GM19035 (cell line): Measurements from ENCODE around the gene MEIS1.
"Not testable (repeated sequence)": the region's sequence is repeated elsewhere in the genome, so short reads cannot be mapped to it uniquely, and the experiment has no call there.

ENCODE experiments used
- ATAC-seq: cut with Tn5 transposase; IDR thresholded peaks from one replicate; pipeline ENCODE4 v1.9.1; 2021; ENCODE audit not compliant: unreplicated experiment

Gene MEIS1

DNA sequence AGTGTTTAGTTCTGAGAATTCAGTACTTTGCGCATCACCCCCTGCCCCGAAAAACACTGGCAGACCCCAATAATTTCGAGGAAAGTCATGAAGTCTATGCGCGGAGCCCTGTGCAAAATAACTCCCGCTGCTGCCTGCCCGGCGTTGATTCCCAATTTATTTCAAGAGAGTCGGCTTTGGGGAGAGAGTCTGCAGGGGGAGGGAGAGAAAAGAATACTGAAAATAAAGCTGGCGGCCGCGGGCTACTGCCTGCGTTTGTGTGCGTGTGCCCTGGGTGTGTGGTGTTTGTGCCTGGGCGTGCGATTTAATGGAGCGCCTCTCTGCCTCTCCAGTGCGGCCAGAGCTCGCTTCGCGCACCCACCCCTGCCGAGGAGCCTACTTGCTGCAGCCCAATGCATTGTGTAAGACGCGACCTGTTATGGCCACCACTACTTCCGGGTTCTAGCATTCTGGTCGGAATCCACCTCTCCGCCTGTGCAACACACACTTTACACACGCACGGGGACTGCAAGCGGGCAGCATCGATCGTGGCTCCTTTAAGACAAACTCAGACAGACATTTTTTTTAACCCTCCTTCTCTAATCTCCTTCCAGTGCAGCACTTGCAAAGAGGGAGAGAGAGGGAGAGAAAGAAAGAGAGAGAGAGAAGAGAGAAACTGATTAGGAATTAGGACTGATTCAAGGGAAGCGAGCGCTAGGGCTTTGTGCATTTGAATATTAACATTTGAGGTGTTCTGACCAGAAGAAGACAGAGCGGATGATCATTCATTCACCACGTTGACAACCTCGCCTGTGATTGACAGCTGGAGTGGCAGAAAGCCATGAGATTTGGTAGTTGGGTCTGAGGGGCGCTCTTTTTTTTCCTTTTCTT is at the start of gene MEIS1:
TSS of gene MEIS1 (plus strand) at position 447 of the 870 bp plus-strand sequence. CDS start 732 bp downstream, outside the sequence.
- peak; percentile 80 for ATAC-seq

DNA sequence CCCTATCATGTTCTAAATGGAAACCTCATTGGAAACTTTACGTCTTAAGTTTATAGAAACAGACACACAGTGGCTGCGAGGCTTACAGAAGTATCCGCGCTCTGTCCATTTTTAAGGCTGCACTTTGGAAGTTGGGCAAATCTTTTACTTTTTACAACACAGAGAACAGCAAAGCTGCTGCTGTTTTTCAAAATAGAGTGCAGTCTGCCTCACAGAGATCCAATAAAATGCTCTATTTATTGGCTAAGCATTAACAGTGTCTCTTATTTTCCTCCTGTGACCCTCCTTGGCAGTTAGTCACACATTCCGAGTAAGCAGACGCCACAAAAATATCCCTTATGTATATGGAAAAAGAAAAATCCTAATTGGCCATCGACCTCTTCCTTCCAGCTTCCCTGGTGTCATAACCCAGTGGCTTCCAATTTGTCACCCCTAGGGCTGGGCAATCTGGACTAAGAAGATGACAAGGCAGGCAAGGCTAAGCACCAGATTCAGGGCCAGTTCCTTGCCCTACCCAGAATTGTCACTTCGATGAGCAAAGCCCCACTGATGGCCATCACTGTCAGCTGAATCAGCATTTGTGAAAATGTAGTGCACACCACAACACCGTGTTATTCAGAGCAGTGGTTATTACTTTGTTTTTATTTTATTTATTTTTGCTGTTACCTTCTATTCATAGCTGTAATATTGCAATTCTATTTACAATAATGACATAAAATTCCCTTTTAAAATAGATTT is 47.7 kb upstream of the MEIS1 start:
- no peak for ATAC-seq

- no peak for ATAC-seq
Observed at GRCh38 chr2:66389651-66390131, 45.2 kb upstream of the MEIS1 start.

GRCh38 chr2:66390152-66390551 is 44.8 kb upstream of the MEIS1 start:
- ATAC-seq, result no peak

DNA sequence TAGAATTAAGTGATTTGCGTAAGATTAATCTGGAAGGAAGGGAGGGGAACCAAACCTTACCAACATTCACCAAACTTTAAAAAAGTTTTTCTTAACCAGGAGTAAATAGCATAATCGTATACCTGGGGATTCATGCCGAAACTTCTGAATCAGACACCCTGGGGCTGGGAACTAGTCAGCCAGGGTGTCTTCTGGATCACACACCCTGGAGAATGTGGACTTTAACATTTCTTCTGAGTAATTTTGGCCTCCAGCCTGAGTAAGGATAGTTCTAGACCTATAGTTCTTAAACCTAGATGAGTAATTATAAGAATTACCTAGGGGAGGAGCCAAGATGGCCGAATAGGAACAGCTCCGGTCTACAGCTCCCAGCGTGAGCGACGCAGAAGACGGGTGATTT is 44.1 kb upstream of the MEIS1 start:
- ATAC-seq, result no peak

DNA sequence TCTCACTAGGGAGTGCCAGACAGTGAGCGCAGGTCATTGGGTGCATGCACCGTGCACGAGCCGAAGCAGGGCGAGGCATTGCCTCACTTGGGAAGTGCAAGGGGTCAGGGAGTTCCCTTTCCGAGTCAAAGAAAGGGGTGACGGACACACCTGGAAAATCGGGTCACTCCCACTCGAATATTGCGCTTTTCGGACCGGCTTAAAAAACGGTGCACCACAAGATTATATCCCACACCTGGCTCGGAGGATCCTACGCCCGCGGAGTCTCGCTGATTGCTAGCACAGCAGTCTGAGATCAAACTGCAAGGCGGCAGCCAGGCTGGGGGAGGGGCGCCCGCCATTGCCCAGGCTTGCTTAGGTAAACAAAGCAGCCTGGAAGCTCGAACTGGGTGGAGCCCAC is 43.7 kb upstream of the MEIS1 start:
- not testable (repeated sequence) for ATAC-seq

GRCh38 chr2:66405473-66405872 is 29.5 kb upstream of the MEIS1 start:
- no peak for ATAC-seq

DNA sequence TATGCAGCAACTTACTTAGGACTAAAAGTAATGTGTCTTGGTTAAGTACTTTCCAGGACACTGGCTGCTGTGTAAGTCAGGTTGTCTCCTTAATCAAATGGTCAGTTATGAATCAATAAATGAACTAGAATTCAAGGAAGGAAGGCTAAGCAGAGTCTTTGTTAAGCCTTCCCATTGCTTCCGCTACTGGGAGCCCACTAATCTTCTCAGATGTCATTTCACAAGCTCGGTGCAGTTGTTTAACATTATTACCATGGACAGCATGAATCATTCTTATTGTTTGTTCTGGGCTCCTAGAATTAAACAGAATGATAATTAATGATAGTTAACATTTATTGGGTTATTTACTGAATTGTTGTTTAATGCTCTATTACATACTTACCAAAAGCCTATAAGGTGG is 26.0 kb upstream of the MEIS1 start:
- ATAC-seq, result no peak

DNA sequence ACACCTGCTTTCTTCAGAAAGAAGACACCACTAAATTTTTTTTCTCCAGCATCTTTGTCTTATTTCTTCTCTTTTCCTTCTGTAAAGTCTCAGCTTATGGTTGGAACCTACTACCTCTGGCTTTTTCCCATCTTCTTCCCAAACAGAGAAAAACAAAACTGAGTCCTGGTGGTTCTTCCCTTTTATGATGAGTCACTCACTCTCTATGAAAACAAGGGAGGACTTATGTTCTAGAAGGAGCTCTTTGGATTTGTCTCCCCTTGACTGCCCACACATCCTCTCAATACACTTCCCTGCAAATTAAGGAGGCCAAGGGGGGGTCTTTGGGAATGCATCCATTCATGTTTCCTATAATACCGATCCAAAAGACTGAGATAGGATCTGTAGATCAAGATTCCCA is 22.1 kb upstream of the MEIS1 start:
- no peak for ATAC-seq

DNA sequence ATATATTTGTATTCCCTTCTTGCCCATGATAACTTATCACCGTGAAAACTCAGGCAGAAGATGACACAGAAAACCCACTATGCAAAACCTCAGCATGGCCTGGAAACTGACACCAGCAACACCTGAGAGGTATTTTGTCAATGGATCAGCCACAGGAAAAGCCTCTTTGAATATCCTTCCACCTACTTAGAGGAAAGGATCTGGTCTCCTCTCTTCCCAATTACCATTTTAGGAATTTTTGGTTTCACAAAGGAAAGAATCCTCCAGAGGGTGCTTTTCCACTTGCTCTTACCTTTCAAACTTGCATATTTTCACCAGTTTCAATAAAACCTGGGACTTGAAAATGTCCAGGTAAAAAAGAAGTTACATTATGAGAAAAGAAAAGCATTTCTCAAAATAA is 20.0 kb upstream of the MEIS1 start:
- ATAC-seq, result no peak

DNA sequence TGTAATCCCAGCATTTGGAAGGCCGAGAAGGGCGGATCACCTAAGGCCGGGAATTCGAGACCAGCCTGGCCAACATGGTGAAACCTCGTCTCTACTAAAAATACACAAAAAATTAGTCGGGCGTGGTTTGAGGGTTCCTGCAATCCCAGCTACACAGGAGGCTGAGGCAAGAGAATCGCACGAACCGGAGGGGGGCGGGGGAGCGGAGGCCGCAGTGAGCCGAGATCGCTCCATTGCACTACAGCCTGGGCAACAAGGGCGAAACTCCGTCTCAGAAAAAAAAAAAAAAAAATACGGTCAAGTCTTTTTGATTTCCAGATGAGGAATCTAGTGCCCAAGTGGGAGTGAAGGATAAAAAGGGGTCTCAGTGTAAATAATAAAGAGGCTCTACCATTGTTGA is 16.5 kb upstream of the MEIS1 start:
- ATAC-seq, result no peak

DNA sequence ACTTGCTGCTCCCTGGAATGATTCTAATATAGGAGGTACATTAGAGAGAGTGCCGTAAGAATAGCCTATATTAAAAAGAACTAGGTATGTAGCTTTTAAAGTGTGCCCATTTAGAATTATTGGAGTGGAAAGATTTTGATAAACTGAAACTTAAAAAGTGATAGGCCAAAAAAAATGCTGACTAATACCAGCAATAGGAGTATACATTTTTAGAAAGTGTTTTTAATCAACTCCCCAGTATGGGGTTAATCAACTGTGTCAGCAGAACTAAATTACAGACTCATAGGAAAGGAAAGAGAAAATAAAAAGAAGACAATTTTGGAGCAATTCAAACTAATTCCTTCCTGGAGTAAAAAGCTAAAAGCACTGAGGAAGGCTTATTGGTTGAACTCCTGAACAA is 13.3 kb upstream of the MEIS1 start:
- no peak for ATAC-seq

DNA sequence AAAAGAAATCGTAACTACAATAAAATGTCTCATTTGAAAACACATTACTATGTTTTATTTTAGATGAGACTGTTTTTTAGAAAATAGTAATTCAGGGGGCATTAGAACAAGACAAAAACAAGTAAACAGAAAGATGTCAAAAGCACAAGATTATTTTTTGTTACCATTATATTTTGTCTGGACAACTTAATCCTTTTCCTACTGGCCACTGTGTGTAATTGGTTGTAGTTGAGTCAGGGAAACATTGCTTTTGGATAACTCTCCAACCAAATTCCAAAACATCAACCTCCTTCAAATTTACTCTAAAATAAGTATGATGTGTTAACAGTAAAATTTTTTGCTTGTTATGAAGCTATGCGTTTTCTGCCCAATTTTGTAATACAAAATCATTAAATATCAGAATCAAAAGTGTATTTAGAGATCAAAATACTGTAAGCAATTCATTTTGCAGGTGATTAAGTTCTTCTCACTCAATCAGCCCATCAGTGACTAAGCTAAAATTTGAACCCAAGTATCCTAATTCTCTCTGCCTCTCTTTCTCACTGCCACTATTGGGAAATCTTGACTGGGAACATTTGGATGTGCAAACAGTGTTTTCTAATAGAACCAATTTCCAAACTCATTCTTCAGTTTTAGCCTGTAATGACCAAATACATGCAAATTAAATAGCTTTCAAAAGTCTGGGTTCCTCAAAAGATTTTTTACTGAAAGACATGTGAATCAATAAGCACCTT is 11.4 kb upstream of the MEIS1 start:
- ATAC-seq, result no peak

DNA sequence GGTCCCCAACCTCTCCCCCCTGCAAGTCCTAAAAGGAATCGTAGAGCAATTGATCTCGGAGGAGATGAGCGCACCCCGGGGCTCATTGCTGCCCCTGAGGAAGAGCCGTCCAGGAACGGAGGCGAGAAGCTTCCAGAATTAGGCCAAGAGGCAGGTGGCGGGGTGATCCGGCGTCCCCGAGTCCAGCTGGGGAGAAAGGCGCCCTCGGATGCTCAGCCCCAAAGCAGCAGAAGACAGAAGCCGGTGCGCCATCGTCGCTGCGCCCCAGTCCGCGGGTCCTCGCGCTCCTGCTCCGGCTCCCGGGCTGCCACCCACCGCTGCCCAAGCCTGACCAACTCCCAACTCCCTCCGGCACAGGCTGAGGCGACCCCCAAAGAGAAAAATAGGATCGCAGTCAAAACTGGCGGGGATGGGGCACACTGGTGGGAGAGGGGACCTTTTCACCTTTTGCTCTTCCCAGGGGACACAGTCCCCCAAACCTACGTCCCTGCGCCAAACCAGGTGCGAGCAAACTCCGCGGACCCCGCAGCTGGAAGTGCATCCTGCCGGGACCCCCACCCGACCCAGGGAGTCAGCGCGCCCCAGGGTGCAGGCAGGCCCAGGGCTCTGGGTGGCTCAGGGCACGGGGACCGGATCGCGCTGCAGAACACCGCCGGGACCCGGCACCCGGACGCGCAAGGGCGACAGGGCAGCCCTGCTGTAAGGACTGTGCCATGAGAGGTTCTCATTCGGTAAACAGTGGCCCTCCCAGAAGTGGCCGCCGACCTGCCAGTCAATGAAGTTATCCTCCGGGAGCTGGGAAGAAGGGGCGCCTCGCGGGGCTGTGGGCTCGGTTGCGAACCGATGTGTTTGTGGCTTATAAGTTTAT is 8.4 kb upstream of the MEIS1 start:
- no peak for ATAC-seq

DNA sequence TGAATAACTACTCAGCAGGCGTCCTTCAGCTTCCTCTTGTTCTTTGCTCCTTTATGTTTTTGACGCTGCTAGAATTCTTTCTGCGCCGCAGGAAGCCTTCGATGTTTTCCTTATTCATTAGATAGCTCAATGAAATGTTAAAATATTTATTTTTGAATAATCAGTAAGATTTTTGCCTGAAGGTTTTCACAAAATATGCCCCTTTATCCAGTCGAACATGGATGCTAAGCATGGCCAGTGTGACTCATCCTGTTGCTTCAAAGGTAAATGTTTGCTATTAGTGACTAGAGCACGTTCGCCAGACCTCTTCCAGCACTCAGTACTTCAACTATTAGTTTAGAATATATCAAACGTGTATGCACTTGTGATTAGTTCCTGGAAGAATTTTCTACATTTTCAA is 7.6 kb upstream of the MEIS1 start:
- ATAC-seq, result no peak

DNA sequence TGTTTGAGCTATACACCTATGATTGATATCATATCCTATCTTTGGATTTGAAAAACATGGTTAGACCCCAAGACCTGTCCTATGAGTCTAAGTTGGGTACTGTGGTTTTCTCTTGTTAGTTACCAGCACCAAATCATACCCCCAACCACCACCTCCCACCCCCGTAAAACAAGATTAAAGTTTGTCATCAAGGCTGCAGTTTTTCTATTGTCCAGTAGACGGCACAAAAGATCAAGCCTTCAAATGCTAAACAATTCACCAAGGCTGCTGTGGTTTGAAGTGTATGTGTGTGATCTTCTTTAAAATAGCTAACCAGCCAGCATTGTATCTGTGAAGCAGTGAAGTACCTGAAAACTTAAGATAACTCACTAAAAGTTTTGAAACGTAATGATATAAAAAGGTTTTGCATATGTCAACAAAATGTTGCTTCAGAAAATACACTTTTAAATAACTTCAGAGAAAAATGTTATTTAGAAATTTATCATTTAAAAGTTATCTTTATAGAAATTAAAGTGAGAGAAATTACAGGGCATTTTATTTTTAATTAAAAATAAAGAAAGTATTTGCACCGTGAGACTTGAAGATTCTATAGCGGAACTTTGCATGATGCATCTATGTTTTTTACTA is 5.8 kb upstream of the MEIS1 start:
- ATAC-seq, result no peak

GRCh38 chr2:66429693-66430504 is 5.0 kb upstream of the MEIS1 start:
- ATAC-seq, result no peak

DNA sequence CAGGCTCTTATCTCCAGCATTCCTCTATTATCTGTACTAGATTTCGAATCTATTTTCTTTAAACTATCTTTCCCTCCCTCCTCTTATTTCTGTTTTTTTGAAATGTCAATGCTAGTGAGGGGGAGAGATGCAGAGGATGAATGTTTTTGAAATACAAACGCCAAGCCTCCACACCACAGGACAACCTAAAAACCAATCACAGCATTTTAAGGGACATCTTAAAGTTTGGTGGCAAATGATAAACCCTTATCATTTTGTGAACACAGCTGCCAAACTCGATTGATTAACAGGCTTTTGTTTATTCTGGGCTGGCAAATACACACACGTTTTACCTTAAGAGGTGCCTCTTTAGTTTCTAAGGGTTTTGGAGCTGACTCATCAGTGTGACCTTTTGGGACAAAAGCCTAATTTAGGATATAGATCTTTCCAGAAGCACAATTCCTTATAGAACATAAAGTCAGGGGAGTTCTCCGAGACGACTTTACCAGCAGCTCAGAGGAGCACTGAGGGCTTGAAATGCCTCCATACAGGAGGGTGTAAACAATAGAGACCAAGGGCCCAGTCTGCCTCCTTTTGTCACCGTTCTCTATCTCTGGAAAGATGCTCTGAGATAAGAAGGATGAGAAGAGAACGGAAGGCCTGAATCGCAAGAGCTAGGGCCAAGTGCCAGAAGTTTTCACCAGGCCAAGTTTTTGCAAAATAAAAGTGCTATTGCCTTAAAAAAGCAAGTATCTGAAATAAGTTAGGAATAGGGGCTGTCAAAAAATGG is 4.2 kb upstream of the MEIS1 start:
- no peak for ATAC-seq

DNA sequence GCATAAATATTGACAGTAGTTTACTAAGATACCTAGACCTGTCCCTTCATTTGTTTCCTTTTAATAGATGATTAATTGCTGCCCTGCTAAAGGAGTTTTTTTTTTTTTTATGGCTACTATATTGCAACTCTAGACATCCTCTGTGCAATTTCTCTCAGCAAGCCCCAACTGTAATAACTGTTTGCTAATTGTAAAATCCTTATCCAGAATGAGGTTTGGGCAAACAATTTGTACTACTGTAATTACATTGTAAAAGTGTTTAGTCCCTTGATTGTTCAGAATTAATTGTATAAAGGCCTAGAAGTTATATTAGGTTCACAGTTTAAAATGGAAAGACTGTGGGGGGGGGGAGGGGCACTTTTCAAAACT is 3.7 kb upstream of the MEIS1 start:
- ATAC-seq, result no peak
